Activated CD4-positive, alpha-beta memory T cell treated with anti-CD3 and anti-CD28 coated beads for 36 hours (primary cell): ENCODE results near the gene DPY19L1. TPM values are rescaled to one million over a fixed set of nuclear protein-coding genes. Genes with fewer than 3 reads are reported as not detected.
"Not testable (repeated sequence)": the region's sequence is repeated elsewhere in the genome, so short reads cannot be mapped to it uniquely, and the experiment has no call there.

ENCODE experiments used
- CTCF ChIA-PET: fragments of 350-600 bp; sonication (Branson Sonifier 250); formaldehyde crosslinking; loops from one replicate; lab custom pipeline; 2021; ENCODE audit warnings: antibody characterized with exemption, inconsistent platforms; lab: Charles Lee
- POLR2A ChIA-PET: fragments of 350-600 bp; sonication (Branson Sonifier 250); formaldehyde crosslinking; loops from one replicate; lab custom pipeline; 2021; ENCODE audit warnings: antibody characterized with exemption; lab: Charles Lee
- DNase-seq: peaks from one replicate; pipeline ENCODE4 v3.0.0-alpha.2; 2020
- H3K27ac Mint-ChIP-seq: one replicate; pipeline ENCODE4 v1.8.0; 2021; ENCODE audit warnings: mixed read lengths
- H3K27me3 Mint-ChIP-seq: one replicate; pipeline ENCODE4 v1.8.0; 2021; ENCODE audit warnings: mixed read lengths
- H3K36me3 Mint-ChIP-seq: one replicate; pipeline ENCODE4 v1.8.0; 2021; ENCODE audit warnings: mixed read lengths
- H3K4me1 Mint-ChIP-seq: one replicate; pipeline ENCODE4 v1.8.0; 2021; ENCODE audit warnings: low read depth, mixed read lengths
- H3K4me3 Mint-ChIP-seq: one replicate; pipeline ENCODE4 v1.8.0; 2021; ENCODE audit warnings: mild to moderate bottlenecking, mixed read lengths
- H3K9me3 Mint-ChIP-seq: one replicate; pipeline ENCODE4 v1.8.0; 2021; ENCODE audit warnings: mixed read lengths
- intact Hi-C: fragments of 100-400 bp; cut with micrococcal nuclease; formaldehyde crosslinking; loops from one replicate; pipeline ENCODE4 v1.15.1; 2023
- microRNA-seq: library from miRNA; unstranded; fragments of <30 nt; microRNA quantifications from one replicate; pipeline ENCODE4 v1.2.0, GENCODE V29; 2022; ENCODE audit warnings: borderline number of aligned reads, borderline microRNAs expressed, borderline replicate concordance
- total RNA-seq, 2 experiments: library from RNA; stranded (reverse); gene quantifications; one replicate each; pipeline ENCODE4 v1.2.3, GENCODE V29; 2021

Gene DPY19L1
- total RNA-seq, 2 experiments from 2014 or later = 13.0 to 20.3 TPM

DNA sequence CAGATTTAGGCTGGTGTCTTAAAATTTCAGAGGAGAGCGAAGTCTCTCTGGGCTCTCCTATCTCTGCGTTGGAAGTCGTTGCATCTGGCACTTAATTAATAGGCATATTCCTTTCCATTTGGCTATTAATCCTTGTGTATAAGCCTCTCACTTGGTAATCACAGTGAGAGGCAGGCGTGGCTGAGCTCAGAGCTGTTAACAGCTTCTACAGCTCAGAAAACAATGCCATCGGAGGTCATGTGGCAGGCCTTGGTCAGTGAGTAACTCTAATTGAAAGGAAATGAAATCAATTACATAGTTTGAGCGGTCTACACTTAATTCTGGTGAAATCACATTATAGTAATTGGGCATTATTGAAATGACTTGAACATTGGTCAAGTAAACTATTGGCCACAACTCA, 135.1 kb downstream of the DPY19L1 start:
- no peak overlapping the region for H3K27ac Mint-ChIP-seq
- CTCF ChIA-PET = no interaction called here
- intact Hi-C loops = no loop called here
- no peak overlapping the region for H3K4me3 Mint-ChIP-seq
- DNase-seq = no peak
- no peaks in the 10 kb centered on the region for H3K36me3 Mint-ChIP-seq
- peaks cover 2% of the 10 kb centered on the region for H3K4me1 Mint-ChIP-seq
- no peaks in the 10 kb centered on the region for H3K9me3 Mint-ChIP-seq
- peaks cover 13% of the 10 kb centered on the region for H3K27me3 Mint-ChIP-seq
- POLR2A ChIA-PET = no interaction called here

DNA sequence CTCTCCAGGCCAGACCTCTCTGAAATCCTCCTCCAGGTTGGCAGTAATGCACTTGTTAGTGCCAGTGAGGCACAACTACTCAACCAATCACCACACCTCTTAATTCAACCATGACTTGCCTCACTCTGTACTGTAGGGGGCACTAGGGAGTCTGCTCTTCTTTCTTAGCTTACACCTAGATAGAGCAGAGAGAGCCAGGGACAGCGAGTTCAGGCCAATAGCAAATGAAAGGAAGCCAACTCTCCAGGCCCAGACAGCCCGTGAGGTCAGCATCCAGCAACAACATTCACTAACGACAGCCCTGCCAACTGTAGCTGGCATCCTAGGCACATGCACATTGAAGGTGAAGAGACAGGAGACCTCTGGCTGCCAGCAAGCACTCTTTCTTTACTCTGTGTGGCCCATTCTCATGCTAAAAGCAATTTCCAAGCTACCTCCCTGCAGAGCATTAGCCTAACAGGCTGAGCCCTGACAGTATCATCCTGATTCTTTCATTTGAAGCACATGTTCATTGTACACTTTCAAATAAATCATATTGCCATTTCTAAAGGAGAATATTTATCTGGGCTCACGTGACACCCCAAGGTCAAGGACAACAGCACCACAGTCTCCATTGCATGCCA, 136.3 kb downstream of the DPY19L1 start:
- DNase-seq = peak; percentile 15
- Mint-ChIP-seq H3K4me3 (no peak overlapping the region), H3K27me3 (peaks cover 12% of the 10 kb centered on the region), H3K27ac (no peak overlapping the region), H3K4me1 (peaks cover 2% of the 10 kb centered on the region), H3K36me3 (peaks cover 2% of the 10 kb centered on the region), H3K9me3 (peaks cover 6% of the 10 kb centered on the region)
- intact Hi-C loops = loop anchor here (2.0 kb wide), 1 partner anchor 136 kb away; the partner anchor contains the start of gene DPY19L1
- ChIA-PET CTCF (interaction anchor here (0.7 to 0.9 kb wide), 2 partner anchors 13 to 616 kb away, joined by 3 read pairs; no protein-coding TSS in a partner anchor), POLR2A (no interaction called here)

DNA sequence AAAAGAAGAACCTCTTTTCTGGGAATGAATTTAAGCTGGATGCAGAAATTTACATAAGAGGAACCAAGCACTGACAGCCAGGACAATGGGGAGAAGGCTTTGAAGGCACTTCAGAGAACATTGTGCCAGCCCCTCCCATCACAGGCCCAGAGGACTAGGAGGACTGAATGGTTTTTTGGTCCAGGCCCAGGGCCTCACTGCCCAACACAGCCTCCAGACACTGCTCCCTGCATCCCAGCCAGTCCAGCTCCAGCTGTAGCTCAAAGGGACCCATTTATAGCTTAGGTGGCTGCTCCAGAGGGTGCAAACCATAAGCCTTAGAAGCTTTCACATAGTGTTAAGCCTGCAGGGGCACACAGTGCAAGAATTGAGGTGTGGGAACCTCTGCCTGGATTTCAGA, 142.1 kb downstream of the DPY19L1 start:
- H3K27ac Mint-ChIP-seq = no peak overlapping the region
- no peak overlapping the region for H3K4me3 Mint-ChIP-seq
- ChIA-PET POLR2A (no interaction called here), CTCF (interaction anchor here (1.2 kb wide), 1 partner anchor 33 kb away, joined by 3 read pairs; no protein-coding TSS in a partner anchor)
- peaks cover 8% of the 10 kb centered on the region for H3K27me3 Mint-ChIP-seq
- H3K9me3 Mint-ChIP-seq = peaks cover 25% of the 10 kb centered on the region
- H3K4me1 Mint-ChIP-seq = no peaks in the 10 kb centered on the region
- DNase-seq = no peak
- intact Hi-C loops = no loop called here
- H3K36me3 Mint-ChIP-seq = peaks cover 2% of the 10 kb centered on the region

DNA sequence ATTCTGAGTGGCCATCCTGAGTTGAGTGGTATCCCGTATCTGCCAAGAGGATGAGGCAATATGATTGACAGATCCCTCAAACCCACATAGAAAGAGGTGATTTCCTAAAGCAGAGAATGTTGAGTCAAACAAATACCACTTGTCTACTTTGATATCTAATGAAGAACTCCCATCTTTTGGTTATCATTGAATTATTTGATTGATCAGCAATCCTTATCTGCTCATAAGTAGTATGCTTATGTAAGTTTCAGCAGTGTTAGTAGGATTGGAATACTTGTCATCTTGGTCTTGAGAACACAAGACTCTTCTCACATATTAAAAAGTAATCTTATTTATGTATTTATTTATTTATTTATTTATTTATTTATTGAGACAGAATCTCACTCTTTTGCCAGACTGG, 147.3 kb downstream of the DPY19L1 start:
- no peak for DNase-seq
- H3K9me3 Mint-ChIP-seq = peaks cover 10% of the 10 kb centered on the region
- no peak overlapping the region for H3K4me3 Mint-ChIP-seq
- no peaks in the 10 kb centered on the region for H3K4me1 Mint-ChIP-seq
- H3K27ac Mint-ChIP-seq = no peak overlapping the region
- peaks cover 14% of the 10 kb centered on the region for H3K27me3 Mint-ChIP-seq
- intact Hi-C loops = no loop called here
- ChIA-PET CTCF (no interaction called here), POLR2A (no interaction called here)
- H3K36me3 Mint-ChIP-seq = no peaks in the 10 kb centered on the region

DNA sequence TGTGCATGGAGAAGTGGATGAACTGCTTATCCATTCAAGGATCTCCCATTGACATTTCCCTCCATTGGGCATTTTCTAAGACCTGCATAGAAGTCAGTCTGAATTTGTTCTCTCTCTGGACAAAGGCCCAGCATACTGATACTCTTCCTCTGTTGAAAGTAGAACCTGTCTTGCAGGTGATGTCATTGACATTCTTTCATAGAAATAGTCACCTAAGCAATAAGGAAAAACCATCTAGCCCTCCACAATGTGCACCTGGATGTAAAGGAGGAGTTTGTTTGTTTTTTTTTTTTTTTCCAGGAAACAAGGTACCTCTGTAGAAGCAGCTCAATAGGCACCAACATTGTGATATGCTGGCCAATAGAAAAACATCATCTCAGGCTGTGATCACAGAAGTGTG, 150.4 kb downstream of the DPY19L1 start:
- intact Hi-C loops = no loop called here
- Mint-ChIP-seq H3K27me3 (peaks cover 14% of the 10 kb centered on the region), H3K9me3 (peaks cover 12% of the 10 kb centered on the region), H3K4me3 (no peak overlapping the region), H3K27ac (no peak overlapping the region), H3K4me1 (no peaks in the 10 kb centered on the region), H3K36me3 (peaks cover 3% of the 10 kb centered on the region)
- DNase-seq = no peak
- POLR2A ChIA-PET = no interaction called here
- CTCF ChIA-PET = no interaction called here

DNA sequence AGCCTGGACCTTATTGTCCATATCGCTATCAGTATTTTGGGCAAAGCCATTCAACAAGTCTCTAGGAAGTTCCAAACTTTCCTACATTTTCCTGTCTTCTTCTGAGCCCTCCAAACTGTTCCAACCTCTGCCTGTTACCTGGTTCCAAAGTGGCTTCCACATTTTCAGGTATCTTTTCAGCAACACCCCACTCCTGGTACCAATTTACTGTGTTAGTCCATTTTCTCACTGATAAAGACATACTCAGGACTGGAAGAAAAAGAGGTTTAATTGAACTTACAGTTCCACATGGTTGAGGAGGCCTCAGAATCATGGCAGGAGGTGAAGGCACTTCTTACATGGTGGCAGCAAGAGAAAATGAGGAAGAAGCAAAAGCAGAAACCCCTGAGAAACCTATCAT, 153.4 kb downstream of the DPY19L1 start:
- POLR2A ChIA-PET, H3K27ac Mint-ChIP-seq, CTCF ChIA-PET, H3K36me3 Mint-ChIP-seq, H3K4me1 Mint-ChIP-seq, intact Hi-C loops, H3K4me3 Mint-ChIP-seq, H3K27me3 Mint-ChIP-seq, DNase-seq: not testable (repeated sequence)
- peaks cover 14% of the 10 kb centered on the region for H3K9me3 Mint-ChIP-seq

DNA sequence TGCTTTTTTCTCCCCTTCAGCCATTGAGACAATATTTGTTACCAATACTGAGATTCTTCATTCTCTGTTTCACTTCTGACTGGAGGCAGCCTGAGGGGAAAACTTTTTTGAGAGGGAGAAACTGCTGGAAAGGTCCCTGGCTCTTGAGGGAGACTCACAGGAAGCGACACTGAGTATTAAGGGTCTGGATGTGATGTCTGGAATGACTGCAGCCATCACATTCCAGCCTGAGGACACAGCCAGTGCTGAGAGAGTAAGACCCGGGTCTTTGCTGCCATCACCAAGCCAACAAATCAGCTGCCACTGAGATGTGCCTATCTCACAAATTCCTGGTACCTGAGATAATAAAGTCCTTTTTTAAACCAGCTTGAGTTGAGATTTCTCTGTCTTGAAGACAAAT, 157.4 kb downstream of the DPY19L1 start:
- Mint-ChIP-seq H3K9me3 (peaks cover 14% of the 10 kb centered on the region), H3K27me3 (no peaks in the 10 kb centered on the region), H3K4me1 (no peaks in the 10 kb centered on the region), H3K36me3 (peaks cover 3% of the 10 kb centered on the region), H3K4me3 (no peak overlapping the region), H3K27ac (no peak overlapping the region)
- intact Hi-C loops = no loop called here
- CTCF ChIA-PET = no interaction called here
- no peak for DNase-seq
- POLR2A ChIA-PET = no interaction called here

DNA sequence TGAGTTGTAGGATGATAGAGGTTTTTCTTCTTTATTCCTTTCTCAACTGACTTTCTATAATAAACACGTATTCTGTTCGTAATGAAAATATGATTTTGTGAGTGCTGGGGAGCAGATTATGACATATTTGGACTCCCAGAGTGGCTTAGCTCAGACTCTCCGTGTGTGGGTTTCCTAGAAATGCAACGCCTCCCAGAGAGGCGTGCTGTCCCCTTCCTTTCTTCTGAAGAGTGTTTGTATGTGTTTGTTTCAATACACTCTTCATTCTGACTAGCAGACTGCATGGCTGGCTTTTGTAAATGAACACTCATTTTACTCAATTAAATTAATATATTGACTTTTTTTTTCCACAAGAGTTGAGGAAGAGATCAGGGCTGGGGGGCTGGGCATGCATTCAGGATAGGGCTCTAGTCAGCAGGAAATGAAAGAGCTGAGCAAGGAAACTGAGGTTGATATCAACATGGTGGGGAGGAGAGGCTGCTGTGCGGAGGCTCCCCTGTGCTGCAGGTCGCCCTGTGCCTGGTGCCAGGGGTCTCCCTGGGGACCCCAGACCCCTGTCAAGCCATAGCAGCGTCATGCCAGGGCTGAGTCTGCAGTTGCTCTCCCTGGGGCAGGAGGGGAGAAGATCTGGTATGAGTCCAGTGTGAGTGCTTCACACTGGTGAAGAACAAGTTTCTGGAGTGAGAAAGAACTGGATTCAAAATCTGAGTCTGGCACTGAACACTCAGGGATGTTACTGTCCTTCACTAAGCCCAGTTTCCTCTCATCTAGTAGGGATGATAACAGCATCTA, 158.1 kb downstream of the DPY19L1 start:
- H3K36me3 Mint-ChIP-seq, intact Hi-C loops, H3K4me3 Mint-ChIP-seq, H3K27me3 Mint-ChIP-seq, POLR2A ChIA-PET, H3K4me1 Mint-ChIP-seq, CTCF ChIA-PET, H3K27ac Mint-ChIP-seq, DNase-seq: not testable (repeated sequence)
- H3K9me3 Mint-ChIP-seq = peaks cover 13% of the 10 kb centered on the region

Small RNA genes lying within 50 kb of the gene (microRNA-seq; reads per million reads assigned to microRNA genes)
- 1.2 reads per million for gene MIR548N

Other genes starting within 250 kb of the DPY19L1 start
- under 1 TPM in 1 of 2 experiments, not detected in 1; 0.15 TPM for gene TBX20, start 216.6 kb upstream of the DPY19L1 start, total RNA-seq